Small intestine (tissue), 7 donors: ENCODE data around the gene NEUROD1. TPM values are rescaled to one million over a fixed set of nuclear protein-coding genes. Genes with fewer than 3 reads are reported as not detected.
A peak's percentile ranks its signal among the peaks of the same experiment; 100 is the strongest.

ENCODE experiments used
- DNase-seq, 2 donors: peaks; one replicate each; pipeline versions ENCODE4 v3.0.0 to v3.0.0-alpha.2; 2013
- FAIRE-seq: peaks from 2 replicates; lab custom pipeline; 2012; peaks lifted over from hg19 to GRCh38; lab: Jason Lieb, UNC
- H3K27ac ChIP-seq, 3 donors: one replicate each; pipeline ENCODE4 v1.5.1; 2013; ENCODE audit warnings: low read length in 2 of 3, mild to moderate bottlenecking in 2 of 3, control low read depth in 1 of 3, inconsistent platforms in 1 of 3, low read depth in 1 of 3, moderate library complexity in 1 of 3
- H3K27me3 ChIP-seq, 3 donors: one replicate each; pipeline ENCODE4 v1.6.1; 2013; ENCODE audit warnings: low read length in 3 of 3, inconsistent platforms in 1 of 3; ENCODE audit not compliant: control insufficient read depth in 3 of 3, insufficient read depth in 3 of 3
- H3K36me3 ChIP-seq, 3 donors: one replicate each; pipeline ENCODE4 v1.6.1; 2013; ENCODE audit warnings: low read length in 3 of 3, inconsistent platforms in 1 of 3, low read depth in 1 of 3, mild to moderate bottlenecking in 1 of 3, moderate library complexity in 1 of 3; ENCODE audit not compliant: control insufficient read depth in 3 of 3, insufficient read depth in 2 of 3
- H3K4me1 ChIP-seq, 3 donors: one replicate each; pipeline ENCODE4 v1.6.1; 2013; ENCODE audit warnings: low read length in 2 of 3, inconsistent platforms in 1 of 3, low read depth in 1 of 3, mild to moderate bottlenecking in 1 of 3, moderate library complexity in 1 of 3; ENCODE audit not compliant: control insufficient read depth in 3 of 3, insufficient read depth in 2 of 3
- H3K4me3 ChIP-seq, 3 donors: one replicate each; pipeline ENCODE4 v1.5.1; 2013; ENCODE audit warnings: low read length in 3 of 3, control low read depth in 1 of 3, inconsistent platforms in 1 of 3, low read depth in 1 of 3, mild to moderate bottlenecking in 1 of 3, moderate library complexity in 1 of 3
- H3K9me3 ChIP-seq, 2 donors: one replicate each; pipeline ENCODE4 v1.6.1; 2013; ENCODE audit warnings: low read depth in 1 of 2, low read length in 1 of 2; ENCODE audit not compliant: control insufficient read depth in 2 of 2, insufficient read depth in 1 of 2
- WGBS, 3 donors: extraction: QIAGEN DNeasy Blood & Tissue Kit; methylation state at CpG; one replicate each; pipeline ENCODE4 v1.1.7; 2013; 5-methylcytosine and 5-hydroxymethylcytosine counted together
- polyA plus RNA-seq, 4 donors: library from polyadenylated mRNA; stranded (reverse) in 3 of 4; unstranded in 1 of 4; fragments of 200-250 nt in 3 of 4; fragments of 120-200 nt in 1 of 4; gene quantifications; one replicate each; pipeline versions ENCODE4 v1.2.1 to v1.2.3, GENCODE V29; 2013
- donor health status: healthy with polysubstance abuse.
- donor health status: control.
- donor health status: control.
- donor health status: Bipolar disorder and iron deficiency.
- donor health status: healthy.

Gene NEUROD1
- polyA plus RNA-seq, 4 donors, result 1.4 to 33.6 (median 3.5) TPM

GRCh38 chr2:181683518-181684453, 3.5 kb upstream of the NEUROD1 start:
- WGBS, 3 donors, result 2 to 3% (median 2%) methylated on average over 72 to 85 of the region's 85 CpGs
- peaks cover 19 to 80% (median 53%) of the 10 kb centered on the region in 3 donors for H3K27me3 ChIP-seq
- FAIRE-seq, result no peak
- H3K9me3 ChIP-seq, result no peaks in the 10 kb centered on the region
- no peak for DNase-seq
- H3K36me3 ChIP-seq, result no peaks in the 10 kb centered on the region
- H3K4me3 ChIP-seq, result peak overlapping the region in 2 of 3 donors; percentile 4 to 6
- H3K27ac ChIP-seq, result peak overlapping the region in 1 of 3 donors; percentile 5
- peaks cover 4 to 11% (median 7%) of the 10 kb centered on the region in 3 donors for H3K4me1 ChIP-seq

DNA sequence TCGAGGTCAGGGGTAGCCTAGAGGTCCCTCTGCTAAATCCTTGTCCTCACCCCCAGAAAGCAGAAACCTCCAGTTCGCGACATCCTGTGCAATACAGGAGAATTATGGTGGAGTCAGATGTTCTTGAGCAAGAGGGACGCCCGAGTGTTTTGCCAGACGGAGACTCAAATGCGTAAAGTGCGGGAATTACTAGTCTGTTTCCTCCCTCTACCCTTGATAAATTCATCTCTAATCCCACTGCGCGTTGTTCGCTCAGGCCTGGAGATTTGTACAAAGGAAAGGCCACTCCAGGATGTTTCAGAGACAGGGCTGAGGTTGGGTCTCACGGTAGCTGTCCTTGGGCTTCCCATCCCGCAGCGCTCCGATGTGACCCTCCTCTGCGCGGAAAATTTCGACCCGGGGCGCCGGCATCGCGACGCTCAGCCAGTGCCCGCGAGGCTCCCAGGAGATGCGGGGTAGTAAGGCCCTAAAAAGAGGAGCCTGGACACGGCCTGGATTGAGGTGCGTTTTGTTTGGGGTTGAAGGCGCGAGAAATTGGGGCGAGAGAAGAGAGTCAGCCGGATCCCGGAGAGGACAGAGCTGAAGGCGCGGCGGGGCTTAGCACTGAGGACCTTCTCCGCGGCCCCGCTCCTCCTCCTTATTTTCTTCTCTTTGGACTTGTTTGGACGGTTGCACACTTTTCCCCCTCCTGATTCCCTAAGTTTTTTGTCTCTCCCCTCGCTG, 2.6 kb upstream of the NEUROD1 start:
- H3K9me3 ChIP-seq, result no peaks in the 10 kb centered on the region
- peaks cover 19 to 88% (median 61%) of the 10 kb centered on the region in 3 donors for H3K27me3 ChIP-seq
- H3K27ac ChIP-seq, result peak overlapping the region in 1 of 3 donors; percentile 5
- no peaks in the 10 kb centered on the region for H3K36me3 ChIP-seq
- 4 to 10% (median 7%) methylated on average over 41 to 42 of the region's 42 CpGs for WGBS, 3 donors
- peaks cover 4 to 11% (median 7%) of the 10 kb centered on the region in 3 donors for H3K4me1 ChIP-seq
- no peak for FAIRE-seq
- DNase-seq, result no peak
- peak overlapping the region in 2 of 3 donors; percentile 4 for H3K4me3 ChIP-seq

DNA sequence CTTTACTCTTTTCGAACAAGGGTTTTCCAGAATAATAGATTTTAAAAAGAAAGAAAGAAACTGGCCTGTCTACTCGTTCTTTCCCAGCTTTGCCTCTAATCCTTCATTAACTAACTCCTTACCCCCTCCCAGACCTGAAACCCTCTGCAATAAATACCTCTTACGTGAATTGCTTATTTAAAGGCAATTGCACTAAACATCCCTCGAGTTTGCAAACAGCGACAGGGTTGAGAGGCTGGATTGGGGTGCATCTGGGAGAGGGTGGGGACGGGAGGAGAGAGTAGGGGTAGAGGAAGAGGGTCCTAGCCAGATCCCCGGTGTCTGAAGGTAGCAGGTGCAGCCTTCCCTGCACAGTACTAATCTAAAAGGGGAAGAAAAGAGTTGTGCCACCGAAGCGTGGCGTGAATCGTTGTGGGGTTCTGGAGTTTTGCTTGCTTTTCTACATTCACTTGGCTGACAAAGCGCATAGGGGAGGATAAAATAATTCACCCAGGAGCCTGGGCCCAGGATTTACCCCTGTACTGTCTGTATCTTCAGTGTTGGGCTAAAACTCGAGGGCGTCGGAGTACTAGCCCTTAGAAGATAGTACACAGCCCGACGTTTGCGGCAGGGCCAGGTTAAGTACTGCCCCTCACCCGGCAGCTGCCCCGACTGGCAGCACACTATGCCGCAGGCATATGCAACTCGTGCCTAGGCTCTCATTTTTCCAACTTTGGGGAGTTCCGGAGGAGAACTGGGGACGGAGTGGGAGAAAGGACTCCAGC, 1.9 kb upstream of the NEUROD1 start:
- H3K27ac ChIP-seq, result no peak overlapping the region
- WGBS, 3 donors, result 8 to 18% (median 16%) methylated on average over 24 of the region's 24 CpGs
- H3K4me3 ChIP-seq, result no peak overlapping the region
- H3K4me1 ChIP-seq, result peaks cover 4 to 11% (median 7%) of the 10 kb centered on the region in 3 donors
- DNase-seq (no peak), FAIRE-seq (no peak)
- no peaks in the 10 kb centered on the region for H3K36me3 ChIP-seq
- H3K27me3 ChIP-seq, result peaks cover 19 to 90% (median 62%) of the 10 kb centered on the region in 3 donors
- H3K9me3 ChIP-seq, result no peaks in the 10 kb centered on the region

DNA sequence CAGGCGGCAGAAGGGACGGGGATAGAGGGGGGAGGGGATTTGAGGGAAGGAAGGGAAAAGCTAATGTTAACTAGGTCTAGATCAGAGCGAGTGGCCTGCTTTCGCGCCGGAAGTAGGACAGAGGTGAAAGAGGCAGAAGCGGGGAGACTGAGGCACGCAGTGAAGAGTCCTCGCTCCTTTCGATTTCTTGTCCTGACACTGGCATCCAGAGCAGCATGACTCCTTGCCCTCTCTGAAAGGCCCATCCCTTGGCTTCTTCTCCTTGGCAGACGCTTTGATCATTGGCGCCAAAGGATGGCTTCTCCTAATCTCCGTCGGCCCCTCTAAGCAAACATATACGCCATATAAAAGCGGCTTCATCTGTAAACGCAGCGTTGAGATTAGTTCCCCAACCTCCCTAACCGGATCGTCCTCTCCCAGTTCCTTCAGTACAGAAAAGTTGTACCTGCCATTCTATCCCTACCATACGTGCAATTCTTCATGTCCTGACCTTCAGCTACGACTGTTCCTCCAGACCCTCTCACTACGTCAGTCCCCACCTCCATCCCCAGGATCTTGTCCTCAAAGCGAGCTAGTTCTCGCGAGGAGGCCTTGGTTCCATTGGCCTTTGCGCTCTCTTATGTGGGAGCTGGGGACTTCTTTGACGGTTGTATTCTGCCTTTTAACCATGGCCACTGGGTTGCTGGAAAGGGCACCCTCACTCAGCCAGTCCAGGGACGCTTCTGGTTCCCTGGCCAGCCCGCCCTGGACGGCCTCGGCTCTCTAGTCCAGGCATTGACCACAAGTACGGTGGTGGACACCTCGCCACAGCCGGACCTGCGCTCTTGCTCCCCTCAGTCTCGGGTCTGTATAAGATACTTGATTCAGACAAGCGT, 857 bp upstream of the NEUROD1 start:
- 5 to 12% (median 9%) methylated on average over 38 of the region's 38 CpGs for WGBS, 3 donors
- Histone ChIP-seq H3K27me3 (peaks cover 19 to 83% (median 62%) of the 10 kb centered on the region in 3 donors), H3K36me3 (no peaks in the 10 kb centered on the region), H3K27ac (no peak overlapping the region), H3K9me3 (no peaks in the 10 kb centered on the region), H3K4me3 (no peak overlapping the region), H3K4me1 (peaks cover 4 to 11% (median 7%) of the 10 kb centered on the region in 3 donors)
- FAIRE-seq (no peak), DNase-seq (no peak)

DNA sequence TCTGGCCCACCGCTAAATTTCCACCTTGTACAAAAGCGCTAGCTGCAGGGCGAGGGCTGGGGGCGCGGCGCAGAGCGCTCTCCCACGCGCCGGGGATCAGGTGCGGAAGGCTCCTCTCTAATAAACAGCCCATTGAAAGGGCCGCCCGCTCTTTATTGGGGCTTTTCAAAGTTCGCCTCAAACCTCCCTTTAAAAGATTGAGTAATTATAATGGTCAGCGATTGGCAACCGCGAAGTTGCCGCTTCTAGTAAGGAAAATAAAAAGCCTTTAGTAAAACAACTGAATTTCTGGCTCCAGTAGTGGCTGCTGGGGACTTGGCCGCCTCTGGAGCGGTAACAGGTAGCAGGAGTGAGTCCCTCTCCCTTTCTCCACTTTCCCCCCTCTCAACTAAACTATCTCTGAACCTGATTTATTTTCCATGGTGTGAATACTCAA, 755 bp downstream of the NEUROD1 start:
- Histone ChIP-seq H3K27ac (no peak overlapping the region), H3K27me3 (peaks cover 19 to 75% (median 54%) of the 10 kb centered on the region in 3 donors), H3K4me1 (peaks cover 4 to 11% (median 7%) of the 10 kb centered on the region in 3 donors), H3K36me3 (no peaks in the 10 kb centered on the region), H3K9me3 (no peaks in the 10 kb centered on the region), H3K4me3 (peak overlapping the region in 1 of 3 donors; percentile 4)
- FAIRE-seq (no peak), DNase-seq (no peak)
- 4 to 9% (median 4%) methylated on average over 20 of the region's 20 CpGs for WGBS, 3 donors

DNA sequence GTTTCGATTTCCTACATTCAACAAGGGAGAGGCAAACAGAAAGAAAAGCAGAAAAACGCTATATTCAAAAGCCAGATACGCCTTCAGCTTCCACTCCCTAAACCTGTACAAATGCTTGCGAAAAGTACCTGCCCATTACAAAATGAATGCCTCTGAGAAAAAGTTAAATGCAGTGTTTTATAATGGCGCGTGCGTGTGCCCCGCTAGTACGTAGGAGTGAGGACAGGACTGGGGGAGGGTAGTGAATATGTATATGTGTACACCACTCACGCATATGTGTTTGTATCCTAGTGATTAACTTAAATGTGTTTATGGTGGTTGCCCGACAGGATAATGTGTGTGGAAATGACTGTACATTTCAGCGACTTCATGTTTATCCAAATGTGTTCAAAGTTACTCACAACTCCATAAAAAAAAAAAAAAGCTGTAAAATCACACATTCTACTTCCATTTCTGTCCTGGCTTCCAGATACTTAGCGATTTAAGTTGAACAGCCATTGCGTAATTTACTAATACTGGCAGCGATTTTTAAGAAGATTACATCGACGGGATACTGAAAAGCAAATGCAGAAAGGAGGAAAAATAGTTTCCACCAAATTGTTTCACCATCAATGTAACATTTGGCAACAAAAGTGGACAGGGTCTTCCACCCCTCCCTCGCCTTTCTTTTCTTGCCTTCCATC, 1.3 kb downstream of the NEUROD1 start:
- H3K4me1 ChIP-seq, result peaks cover 4 to 11% (median 7%) of the 10 kb centered on the region in 3 donors
- no peaks in the 10 kb centered on the region for H3K9me3 ChIP-seq
- H3K27ac ChIP-seq, result no peak overlapping the region
- no peak for FAIRE-seq
- 17 to 28% (median 26%) methylated on average over 18 of the region's 18 CpGs for WGBS, 3 donors
- DNase-seq, result no peak
- H3K4me3 ChIP-seq, result peak overlapping the region in 1 of 3 donors; percentile 4
- H3K27me3 ChIP-seq, result peaks cover 19 to 70% (median 50%) of the 10 kb centered on the region in 3 donors
- H3K36me3 ChIP-seq, result no peaks in the 10 kb centered on the region
